Raji (cell line): ENCODE measurements around the gene SPTAN1.

Experiments
- POLR2A ChIP-seq: IDR thresholded peaks from 2 replicates; pipeline ENCODE4 v1.6.1; 2011; ENCODE audit warnings: low read depth, low read length, control low read depth; ENCODE audit not compliant: insufficient read depth

Gene SPTAN1

DNA sequence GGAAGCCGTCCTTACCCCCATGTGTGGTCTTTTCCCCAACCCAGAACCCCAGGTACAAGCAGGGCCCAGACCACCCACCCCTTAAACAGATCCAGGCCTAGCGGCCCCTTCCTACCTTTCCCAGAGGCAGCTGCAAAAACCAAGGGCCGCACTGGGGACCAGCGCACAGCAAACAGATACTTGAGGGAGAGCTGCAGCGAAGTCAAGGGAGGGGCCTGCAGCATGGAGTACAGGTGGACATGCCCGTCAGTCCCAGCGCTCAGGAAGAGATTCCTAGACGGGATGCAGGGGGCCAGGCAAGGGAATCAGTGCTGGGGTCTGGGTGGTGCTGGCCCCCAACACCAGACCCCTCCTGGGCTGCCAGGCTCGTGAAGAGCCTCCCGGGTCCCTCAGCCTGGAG, 81.7 kb downstream of the SPTAN1 start:
- no peak for TF ChIP-seq POLR2A

DNA sequence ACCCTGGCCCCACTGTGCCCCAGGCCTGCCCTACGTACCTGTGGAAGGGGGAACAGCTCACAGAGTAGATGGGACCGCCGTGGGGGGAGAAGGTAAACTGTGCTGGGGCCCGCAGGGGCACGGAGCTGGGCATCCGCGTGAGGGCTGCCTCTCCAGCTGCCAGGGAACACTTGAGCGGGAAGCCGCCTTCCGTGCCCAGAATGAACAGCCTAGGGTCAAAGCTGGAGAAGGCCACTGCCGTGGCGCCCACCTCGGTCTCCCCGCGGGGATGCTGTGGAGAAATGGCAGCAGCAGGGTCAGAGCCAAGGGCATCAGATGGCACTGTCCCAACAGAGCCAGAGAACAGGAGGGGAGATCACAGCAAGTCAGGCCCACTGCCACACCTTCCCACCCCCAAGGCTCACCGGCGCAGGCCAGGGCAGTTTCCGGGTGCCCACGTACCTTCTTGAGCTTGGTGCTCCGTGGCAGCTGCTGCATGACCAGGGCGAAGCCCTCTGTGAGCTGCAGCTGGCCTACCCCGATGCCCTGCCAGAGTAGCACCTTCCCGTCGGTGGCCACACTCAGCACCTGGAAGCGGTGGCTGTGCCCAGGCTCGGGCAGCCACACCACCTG, 82.4 kb downstream of the SPTAN1 start:
- TF ChIP-seq POLR2A: no peak

DNA sequence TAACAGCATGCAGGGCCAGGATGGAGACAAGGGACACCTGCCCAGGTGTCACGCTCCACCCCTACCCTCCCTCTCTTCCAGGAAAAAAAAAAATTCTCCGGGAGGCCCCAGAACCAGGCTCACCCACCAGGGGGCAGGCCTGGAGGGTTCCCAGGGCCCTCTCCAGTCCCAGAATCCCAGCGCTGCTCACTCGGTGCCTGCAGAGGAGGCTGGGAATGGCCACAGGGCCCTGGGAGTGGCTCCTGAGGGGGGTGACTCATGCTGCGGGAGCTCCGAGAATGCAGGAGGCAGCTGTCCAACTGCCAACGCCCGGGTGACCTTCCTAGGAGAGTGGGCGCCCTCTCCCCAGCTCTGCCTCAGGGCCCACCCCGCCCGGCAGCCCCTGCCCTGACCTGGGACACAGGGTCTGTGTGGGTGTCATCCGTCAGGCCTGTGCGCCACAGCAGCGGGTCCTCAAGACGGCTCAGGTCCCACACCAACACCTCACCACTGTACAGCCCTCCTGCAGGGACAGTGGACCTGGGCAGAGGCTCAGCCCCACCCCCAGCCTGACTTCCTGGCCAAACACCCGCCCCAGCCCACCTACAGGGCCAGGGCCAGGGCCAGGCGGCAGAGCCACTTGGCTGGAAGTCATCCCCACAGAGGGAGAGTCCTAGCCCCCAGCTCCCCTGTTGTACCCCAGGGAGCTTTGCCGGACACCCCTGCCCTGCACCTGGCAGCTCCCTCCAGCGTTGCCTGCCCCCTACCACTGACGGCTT, 83.1 kb downstream of the SPTAN1 start:
- no peak for TF ChIP-seq POLR2A

DNA sequence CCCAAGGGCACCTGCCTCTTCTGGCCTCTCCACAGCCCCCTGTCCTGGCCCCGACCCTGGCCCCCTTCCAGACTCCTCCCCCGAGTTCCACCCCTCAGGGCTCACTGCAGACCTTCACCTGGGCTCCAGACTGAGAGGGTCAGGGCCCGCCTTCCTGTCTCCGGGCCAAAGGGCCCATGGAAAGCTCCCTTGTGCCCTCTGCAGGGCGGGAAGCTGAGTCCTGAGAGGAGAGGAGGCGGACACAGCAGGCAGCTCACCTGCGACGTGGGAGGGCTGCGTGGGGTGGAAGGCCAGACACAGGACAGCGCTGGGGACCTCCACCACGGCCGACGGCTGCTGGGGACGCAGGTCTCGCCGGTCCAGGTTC, 83.6 kb downstream of the SPTAN1 start:
- no peak for TF ChIP-seq POLR2A

DNA sequence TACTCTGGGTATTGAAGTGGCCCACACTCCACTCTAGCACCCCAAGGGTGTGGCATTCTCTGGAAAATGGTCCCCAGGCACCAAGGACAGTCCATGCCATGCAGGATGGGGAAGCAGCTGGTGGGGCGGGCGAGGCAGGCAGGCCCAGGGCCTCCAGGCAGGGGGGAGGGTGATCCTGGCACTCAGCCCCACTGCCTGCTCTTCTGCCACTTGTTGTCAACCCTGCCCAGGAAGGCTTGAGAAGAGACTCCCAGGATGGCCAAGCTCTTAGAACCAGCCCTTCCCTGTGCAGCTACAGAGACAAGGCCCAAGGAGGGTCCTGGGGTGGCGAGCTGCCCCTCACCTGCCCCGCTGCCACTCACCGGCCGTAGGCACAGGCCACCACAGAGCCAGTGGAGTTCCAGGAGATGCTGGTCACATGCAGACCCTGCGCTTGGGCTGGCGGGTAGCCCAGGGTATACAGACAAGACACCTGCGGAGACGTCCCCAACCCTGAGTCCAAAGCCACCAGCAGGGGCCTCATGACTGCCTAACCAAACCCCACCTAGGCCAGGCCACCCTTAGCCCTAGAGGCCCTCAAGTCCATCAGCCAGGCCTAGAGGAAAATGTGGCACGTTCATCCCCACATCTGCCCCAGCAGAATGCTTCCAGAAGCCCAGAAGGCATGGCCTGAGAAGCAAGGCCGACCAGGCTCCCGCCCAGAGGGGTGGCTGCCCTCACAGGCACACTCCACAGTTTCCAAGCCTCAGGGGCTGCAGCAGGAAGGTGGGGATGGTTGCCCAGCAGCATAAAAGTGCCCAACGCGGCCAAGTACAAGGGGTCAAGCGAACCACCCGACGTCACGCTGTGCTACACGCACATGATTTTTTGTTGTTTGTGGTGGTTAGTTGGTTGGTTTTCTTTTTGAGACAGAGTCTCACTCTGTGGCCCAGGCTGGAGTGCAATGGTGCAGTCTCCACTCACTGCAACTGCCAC, 84.5 kb downstream of the SPTAN1 start:
- no peak for TF ChIP-seq POLR2A

DNA sequence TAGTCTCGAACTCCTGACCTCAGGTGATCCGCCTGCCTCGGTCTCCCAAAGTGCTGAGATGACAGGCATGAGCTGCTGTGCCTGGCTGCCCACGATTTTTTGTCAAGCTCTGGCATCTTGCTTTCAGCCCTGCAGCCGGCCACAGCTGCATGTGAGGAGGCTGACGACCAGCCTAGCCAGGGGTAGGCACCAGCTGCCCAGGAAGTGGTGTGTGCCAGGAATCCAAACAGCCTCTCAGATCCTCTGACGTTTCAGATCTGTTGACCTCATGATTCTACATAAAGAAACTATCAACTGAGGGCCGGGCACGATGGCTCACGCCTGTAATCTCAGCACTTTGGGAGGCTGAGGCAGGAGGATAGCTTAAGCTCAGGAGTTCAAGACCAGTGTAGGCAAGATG, 85.3 kb downstream of the SPTAN1 start:
- TF ChIP-seq POLR2A: no peak

DNA sequence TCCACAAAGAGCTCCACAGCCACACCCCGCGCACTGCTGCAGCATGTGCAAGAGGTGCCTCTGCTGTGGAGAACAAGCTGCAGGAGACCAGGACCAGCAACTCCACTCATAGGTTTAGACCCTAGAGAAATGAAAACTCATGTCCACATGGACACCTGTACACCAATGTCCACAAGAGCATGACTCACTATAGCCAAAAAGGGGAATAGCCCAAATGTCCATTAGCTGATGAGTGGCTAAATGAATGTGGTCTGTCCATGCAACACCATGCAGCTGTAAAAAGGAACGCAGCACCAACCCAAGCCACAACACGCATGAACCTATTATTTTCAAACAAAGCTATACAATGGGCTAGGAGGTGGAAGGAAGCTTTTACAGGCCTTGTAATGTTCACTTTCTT, 86.2 kb downstream of the SPTAN1 start:
- no peak for TF ChIP-seq POLR2A

DNA sequence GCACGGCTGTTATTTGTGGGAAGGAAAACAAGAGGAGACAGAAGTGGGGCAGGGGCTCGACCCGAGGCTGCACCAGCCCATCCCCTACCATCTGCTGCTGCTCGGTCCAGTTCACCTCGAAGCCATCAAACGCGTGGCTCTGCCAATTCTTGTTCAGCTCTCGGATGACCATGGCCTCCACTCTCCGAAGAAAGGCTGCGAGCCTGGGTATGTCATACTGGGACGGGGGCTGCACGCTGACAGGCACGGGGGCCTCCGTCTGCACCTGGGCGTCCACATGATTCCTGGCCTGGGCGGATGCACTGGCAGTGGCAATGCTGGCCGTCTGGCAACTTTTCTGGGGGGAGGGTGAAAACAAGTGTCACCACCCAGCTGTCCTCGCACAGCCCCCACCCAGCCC, 88.2 kb downstream of the SPTAN1 start:
- no peak for TF ChIP-seq POLR2A

DNA sequence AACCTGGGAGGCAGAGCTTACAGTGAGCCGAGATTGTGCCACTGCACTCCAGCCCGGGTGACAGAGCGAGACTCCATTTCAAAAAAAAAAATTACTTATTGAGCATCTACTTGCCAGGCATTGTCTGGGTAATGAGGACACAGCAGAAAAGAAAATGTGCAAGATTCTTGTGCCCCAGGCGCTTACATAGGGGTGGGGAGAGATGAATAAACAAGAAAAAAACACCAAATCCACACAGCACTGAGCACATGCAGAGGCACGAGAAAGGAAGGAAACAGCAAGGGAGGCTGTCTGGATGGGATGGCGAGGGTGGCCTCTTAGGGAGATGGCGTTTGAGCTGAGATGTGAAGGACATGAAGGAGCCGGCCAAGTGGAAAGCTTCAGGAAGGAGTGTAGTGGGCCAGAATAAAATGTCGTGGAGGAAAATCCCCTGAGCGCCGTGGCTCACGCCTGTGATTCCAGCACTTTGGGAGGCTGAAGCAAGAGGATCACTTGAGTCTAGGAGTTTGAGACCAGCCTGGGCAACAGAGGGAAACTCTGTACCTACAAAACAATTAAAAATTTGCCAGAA, 90.4 kb downstream of the SPTAN1 start:
- TF ChIP-seq POLR2A: no peak

DNA sequence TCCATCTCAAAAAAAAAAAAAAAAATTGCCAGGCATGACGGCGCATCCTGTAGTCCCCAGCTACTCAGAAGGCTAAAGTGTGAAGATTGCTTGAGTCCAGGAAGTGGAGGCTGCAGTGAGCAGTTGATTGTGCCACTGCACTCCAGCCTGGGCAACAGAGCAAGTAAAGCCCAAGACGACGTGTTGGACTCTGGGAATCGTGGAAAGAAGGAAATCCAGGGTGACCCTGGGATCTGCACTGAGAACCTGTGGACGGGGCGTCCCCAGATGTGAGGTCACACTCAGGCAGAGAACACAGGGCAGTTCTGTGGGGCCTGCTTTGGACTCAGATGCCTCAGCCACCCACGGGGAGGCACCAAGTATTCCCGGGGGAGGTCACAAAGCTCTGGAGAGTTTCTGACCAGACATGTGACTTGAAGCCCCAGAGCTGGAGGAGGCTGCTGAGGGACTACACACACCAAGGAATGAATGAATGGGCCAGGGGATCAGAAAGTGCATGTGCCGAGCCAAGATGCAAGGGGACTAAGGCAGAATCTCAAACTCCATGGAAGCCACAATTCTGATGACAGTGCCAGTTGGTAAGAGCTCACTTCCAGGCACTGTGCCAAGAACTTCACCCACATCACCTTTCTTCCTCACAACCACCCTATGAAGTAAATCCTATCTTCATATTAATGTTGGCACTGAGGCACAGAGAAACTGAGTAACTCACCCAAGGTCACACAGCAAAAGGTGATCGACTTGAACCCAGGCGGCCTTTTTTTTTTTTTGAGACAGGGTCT, 91.3 kb downstream of the SPTAN1 start:
- TF ChIP-seq POLR2A: no peak

DNA sequence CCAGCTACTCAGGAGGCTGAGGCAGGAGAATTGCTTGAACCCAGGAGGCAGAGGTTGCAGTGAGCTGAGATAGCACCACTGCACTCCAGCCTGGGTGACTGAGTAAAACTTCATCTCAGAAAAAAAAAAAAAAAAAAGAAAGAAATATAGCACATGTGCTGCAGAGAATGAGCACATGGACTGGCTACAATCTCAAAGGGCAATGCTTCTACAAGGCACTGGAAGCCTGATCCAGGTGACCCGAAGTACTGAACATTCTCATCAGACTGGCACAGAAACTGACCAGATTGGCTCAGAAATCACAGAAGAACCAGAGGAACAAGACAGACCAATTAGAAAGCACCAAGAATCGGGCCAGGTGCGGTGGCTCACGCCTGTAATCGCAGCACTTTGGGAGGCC, 99.4 kb downstream of the SPTAN1 start:
- TF ChIP-seq POLR2A: no peak

DNA sequence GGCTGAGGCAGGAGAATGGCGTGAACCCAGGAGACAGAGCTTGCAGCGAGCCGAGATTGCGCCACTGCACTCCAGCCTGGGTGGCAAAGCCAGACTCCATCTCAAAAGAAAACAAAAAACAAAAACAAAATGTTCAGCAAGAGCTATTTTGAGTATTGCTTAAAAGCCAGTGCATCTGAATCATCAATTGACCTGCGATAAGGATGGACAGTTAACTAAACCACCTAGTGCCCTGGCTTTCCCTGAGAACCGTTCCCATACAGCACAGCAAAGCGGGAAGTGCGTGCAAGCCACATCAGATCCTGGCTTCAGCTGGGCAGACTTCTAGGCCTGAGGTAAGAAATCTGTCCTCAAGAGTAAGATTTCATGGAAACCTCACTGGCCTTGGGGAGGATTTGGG, 101.5 kb downstream of the SPTAN1 start:
- no peak for TF ChIP-seq POLR2A

DNA sequence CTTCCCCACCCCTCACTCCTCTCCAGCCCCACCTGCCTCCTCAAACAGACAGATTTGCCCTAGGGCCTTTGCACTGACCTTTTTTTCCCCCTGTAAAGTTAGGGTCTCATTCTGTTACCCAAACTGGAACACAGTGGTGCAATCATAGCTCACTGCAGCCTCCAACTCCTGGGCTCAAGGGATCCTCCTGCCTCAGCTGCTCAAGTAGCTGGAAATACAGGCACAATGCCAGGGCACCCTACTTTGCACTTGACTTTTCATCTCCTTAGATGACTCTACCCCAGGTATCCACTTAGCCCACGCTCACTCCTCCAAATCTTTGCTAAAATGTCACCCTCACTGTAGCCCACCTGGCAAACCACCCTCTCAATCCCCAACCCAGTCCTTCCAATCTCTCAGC, 102.1 kb downstream of the SPTAN1 start:
- TF ChIP-seq POLR2A: no peak

DNA sequence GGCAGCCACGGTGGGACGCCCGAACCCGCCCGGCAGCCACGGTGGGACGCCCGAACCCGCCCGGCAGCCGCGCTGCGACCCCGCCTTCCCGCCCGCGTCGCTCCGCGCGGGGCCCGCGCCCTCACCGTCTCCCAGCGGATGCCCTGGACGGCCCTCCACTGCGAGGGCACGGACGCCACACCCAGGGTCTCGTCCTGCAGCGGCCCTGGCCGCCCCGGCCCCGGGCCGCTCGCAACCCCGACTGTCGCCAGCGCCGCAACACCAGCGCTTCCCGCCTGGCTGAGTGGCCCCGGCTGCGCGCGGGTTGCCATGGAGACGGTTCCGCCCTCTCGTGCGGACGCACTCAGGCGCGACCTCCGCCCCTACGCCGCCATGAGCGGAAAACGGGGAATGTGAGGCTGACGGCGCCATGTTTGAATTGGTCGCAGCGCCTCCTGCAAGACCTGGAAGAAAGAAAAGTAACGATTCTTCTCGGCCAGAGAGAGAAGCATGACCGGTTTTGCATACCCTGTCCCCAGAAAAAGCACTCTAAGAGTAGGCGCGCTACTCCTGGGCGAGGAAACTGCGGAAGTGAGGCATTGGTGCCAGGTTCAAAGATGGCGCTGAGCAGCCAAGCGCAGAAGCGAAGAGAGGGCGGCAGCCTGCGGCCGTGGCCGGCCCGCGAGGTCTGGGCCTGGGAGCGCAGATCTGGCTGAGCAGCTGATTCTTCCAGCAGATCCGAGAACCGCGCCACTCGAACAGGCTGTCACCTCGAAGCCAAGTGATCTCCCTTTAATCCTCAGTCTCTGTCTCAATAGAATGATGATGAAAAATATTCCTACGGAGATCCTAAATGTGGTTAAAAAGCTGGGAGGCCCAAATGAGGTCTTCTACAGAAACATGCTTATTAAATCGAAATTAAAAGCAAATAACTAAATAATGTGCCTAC, 104.3 kb downstream of the SPTAN1 start, which contains the start of gene DYNC2I2:
TSS of gene DYNC2I2 (minus strand) at position 432 of the 928 bp plus-strand sequence. CDS start at position 311, 121 bp downstream.
- TF ChIP-seq POLR2A: peak; percentile 63
